GM23248 (cell line): Measurements from ENCODE around the gene ABHD1.

ENCODE experiments used
- EZH2 ChIP-seq: fragments of 200-600 bp; sonication (generic); IDR thresholded peaks from 2 replicates; pipeline ENCODE4 v1.6.1; 2018; ENCODE audit warnings: antibody characterized with exemption, mild to moderate bottlenecking; ENCODE audit not compliant: insufficient read depth, poor library complexity, severe bottlenecking
- EZH2phosphoT487 ChIP-seq: fragments of 200-600 bp; sonication (generic); IDR thresholded peaks from 2 replicates; pipeline ENCODE4 v1.6.1; 2018; ENCODE audit warnings: antibody characterized with exemption, moderate library complexity, mild to moderate bottlenecking, low read depth; ENCODE audit not compliant: insufficient read depth

- no peak for TF ChIP-seq EZH2
- TF ChIP-seq EZH2phosphoT487: no peak
Measured at GRCh38 chr2:27086090-27086723, 37.4 kb upstream of the ABHD1 start.
